ENCODE measurements around the gene TFF3. TPM values are rescaled to one million over a fixed set of nuclear protein-coding genes. Genes with fewer than 3 reads are reported as not detected.

The TFF3 gene
- total RNA-seq, 4 donors from 2014 or later = 164 to 2,581 (median 367) TPM

DNA sequence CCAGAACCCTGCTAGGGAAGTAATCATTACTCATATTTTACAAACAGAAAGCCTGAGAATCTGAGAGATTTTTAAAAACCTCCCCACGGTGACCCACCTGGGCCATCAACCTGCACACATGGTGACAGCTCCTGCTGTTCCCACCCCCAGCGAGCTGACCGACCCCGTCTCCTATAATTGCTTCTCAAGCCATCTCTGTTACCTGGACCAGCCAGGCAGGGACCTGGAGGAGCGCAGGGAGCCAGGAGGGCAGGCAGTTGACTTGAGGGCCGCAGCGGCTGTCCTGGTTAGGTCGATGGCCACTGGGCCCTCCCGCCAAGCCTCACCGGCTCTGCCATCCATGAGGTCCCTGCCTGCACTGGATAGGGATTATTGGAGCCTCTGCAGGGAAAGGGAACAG, 27.9 kb upstream of the TFF3 start:
- no peaks in the 10 kb centered on the region for H3K36me3 ChIP-seq
- 84% methylated on average over 10 of the region's 10 CpGs; no CpG with 5 or more reads in 1 of the 2 donors for WGBS, 2 donors (ENCODE audit: low coverage in 1 of 2)
- H3K27me3 ChIP-seq = no peaks in the 10 kb centered on the region
- H3K27ac ChIP-seq = no peak overlapping the region
- intact Hi-C loops (cut with DNase I; ENCODE audit: low total_unique reads) = no loop called here
- in situ Hi-C loops (cut with MboI; ENCODE audit: low pct_ligation_motif_present in 1 of 4, low pct_unique_long_range_greater_than_20kb in 1 of 4, low sequenced_read_pairs in 3 of 4) = no loop called here
- no peaks in the 10 kb centered on the region for H3K9me3 ChIP-seq
- DNase-seq = no peak
- H3K4me3 ChIP-seq = no peak overlapping the region
- no peak for TF ChIP-seq EP300 (IDR thresholded peaks at IDR 0.05; ENCODE audit: low read depth)
- TF ChIP-seq, protein P1, sequence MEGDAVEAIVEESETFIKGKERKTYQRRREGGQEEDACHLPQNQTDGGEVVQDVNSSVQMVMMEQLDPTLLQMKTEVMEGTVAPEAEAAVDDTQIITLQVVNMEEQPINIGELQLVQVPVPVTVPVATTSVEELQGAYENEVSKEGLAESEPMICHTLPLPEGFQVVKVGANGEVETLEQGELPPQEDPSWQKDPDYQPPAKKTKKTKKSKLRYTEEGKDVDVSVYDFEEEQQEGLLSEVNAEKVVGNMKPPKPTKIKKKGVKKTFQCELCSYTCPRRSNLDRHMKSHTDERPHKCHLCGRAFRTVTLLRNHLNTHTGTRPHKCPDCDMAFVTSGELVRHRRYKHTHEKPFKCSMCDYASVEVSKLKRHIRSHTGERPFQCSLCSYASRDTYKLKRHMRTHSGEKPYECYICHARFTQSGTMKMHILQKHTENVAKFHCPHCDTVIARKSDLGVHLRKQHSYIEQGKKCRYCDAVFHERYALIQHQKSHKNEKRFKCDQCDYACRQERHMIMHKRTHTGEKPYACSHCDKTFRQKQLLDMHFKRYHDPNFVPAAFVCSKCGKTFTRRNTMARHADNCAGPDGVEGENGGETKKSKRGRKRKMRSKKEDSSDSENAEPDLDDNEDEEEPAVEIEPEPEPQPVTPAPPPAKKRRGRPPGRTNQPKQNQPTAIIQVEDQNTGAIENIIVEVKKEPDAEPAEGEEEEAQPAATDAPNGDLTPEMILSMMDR (IDR thresholded peaks at IDR 0.05) = no peak
- TF ChIP-seq POLR2AphosphoS5 (IDR thresholded peaks at IDR 0.05) = no peak
- no peak for TF ChIP-seq POLR2A (IDR thresholded peaks at IDR 0.05)
- peaks cover 0 to 3% (median under 1%) of the 10 kb centered on the region in 4 donors for H3K4me1 ChIP-seq

DNA sequence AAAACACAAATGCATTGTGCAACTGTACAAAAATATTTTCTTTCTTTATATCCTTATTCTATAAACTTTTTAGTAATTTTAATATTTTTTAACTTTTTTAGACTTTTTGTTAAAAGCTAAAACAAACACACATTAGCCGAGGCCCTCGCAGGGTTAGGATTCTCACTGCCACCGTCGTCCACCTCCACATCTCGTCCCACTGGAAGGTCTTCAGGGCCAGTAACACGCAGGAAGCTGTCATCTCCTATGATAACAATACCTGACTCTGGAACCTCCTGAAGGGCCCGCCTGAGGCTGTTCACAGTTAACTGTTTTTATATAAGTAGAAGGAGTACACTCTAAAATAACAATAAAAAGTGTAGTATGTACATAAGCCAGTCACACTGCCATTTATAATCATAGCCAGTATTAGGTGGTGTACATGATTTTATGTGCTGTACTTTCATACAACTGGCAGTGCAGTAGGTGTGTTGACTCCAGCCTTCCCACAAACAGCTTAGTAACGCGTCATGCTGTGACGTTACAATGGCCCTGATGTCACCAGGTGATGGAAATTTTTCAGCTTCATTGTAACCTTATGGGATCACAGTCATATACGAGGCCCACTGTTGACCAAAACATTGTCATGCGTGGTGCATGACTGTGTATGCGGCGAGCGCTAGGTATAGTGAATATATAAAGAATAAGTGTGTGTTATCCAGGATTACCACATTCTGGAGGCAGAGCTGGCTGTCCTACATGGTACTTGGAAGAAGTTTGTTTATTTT, 26.8 kb upstream of the TFF3 start:
- Histone ChIP-seq H3K27ac (no peak overlapping the region), H3K27me3 (no peaks in the 10 kb centered on the region), H3K4me1 (peaks cover 0 to 10% (median 1%) of the 10 kb centered on the region in 4 donors), H3K36me3 (no peaks in the 10 kb centered on the region), H3K9me3 (no peaks in the 10 kb centered on the region), H3K4me3 (no peak overlapping the region)
- DNase-seq = no peak
- intact Hi-C loops (cut with DNase I; ENCODE audit: low total_unique reads) (no loop called here), in situ Hi-C loops (cut with MboI; ENCODE audit: low pct_ligation_motif_present in 1 of 4, low pct_unique_long_range_greater_than_20kb in 1 of 4, low sequenced_read_pairs in 3 of 4) (no loop called here)
- 89 to 100% methylated on average over 1 to 15 of the region's 15 CpGs for WGBS, 2 donors (ENCODE audit: low coverage in 1 of 2)
- TF ChIP-seq, protein P1 (IDR thresholded peaks at IDR 0.05) = no peak
- TF ChIP-seq POLR2A (IDR thresholded peaks at IDR 0.05) (no peak), EP300 (IDR thresholded peaks at IDR 0.05; ENCODE audit: low read depth) (no peak), POLR2AphosphoS5 (IDR thresholded peaks at IDR 0.05) (no peak)

DNA sequence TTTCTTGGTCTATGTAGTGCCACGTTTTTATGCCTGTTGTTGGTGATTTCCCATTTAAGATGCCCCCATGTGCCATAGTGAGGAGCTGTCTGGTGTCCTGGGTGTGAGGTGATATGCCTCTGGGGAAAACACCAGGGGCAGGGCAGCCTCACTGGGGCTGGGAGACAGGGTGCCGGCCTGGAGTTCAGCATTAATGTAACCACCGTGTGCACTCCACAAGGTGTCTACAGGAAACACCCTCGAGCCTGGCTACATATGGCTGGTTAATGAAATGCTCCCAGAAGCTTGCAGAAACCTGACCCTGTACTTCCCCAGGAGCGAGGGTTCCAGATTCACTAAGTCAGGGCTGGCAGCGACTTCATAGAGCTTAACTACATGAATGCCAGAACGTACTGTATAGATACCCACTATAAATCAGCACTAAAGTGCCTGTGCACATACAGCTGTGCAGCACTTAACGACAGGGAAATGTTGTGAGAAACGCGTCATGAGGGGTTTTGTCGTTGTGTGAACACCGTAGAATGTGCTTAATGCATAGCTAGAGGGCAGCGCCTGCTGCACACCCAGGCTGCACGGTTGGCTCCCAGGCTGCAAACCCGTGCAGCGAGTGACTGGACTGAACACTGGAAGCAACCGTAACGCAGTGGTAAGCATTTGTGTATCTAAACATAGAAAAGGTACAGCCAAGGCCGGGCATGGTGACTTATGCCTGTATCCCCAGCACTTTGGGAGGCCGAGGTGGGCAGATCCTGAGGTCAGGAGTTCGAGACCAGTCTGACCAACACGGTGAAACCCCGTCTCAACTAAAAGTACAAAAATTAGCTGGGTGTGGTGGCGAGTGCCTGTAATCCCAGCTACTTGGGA, 25.2 kb upstream of the TFF3 start:
- Histone ChIP-seq H3K27ac (no peak overlapping the region), H3K36me3 (no peaks in the 10 kb centered on the region), H3K4me1 (peaks cover 0 to 10% (median 1%) of the 10 kb centered on the region in 4 donors), H3K4me3 (no peak overlapping the region), H3K27me3 (no peaks in the 10 kb centered on the region), H3K9me3 (no peaks in the 10 kb centered on the region)
- WGBS, 2 donors (ENCODE audit: low coverage in 1 of 2) = 68 to 81% methylated on average over 5 to 24 of the region's 24 CpGs
- in situ Hi-C loops (cut with MboI; ENCODE audit: low pct_ligation_motif_present in 1 of 4, low pct_unique_long_range_greater_than_20kb in 1 of 4, low sequenced_read_pairs in 3 of 4) = no loop called here
- TF ChIP-seq EP300 (IDR thresholded peaks at IDR 0.05; ENCODE audit: low read depth) (no peak), POLR2AphosphoS5 (IDR thresholded peaks at IDR 0.05) (no peak), POLR2A (IDR thresholded peaks at IDR 0.05) (no peak)
- TF ChIP-seq, protein P1 (IDR thresholded peaks at IDR 0.05) = no peak
- intact Hi-C loops (cut with DNase I; ENCODE audit: low total_unique reads) = no loop called here
- DNase-seq = no peak

Data from transverse colon (tissue), 4 donors.